ENCODE data around the gene CUEDC2. TPM values are rescaled to one million over a fixed set of nuclear protein-coding genes. Genes with fewer than 3 reads are reported as not detected.

Gene CUEDC2
- total and polyA plus RNA-seq, 2 donors (not counting 1 experiment from before 2014, with no cell fraction given) = 60.8 to 62.3 TPM

- H3K9ac ChIP-seq (ENCODE audit: insufficient read depth, low read length) = no peak overlapping the region
Measured at GRCh38 chr10:102429468-102429867, 2.9 kb downstream of the CUEDC2 start.

GRCh38 chr10:102426803-102427287 lies 5.5 kb downstream of the CUEDC2 start:
- H3K9ac ChIP-seq (ENCODE audit: insufficient read depth, low read length) = no peak overlapping the region
- no peak overlapping the region for H3K4me3 ChIP-seq (replicated peaks in 1 of 4; ENCODE audit: control extremely low read depth in 1 of 4, insufficient read depth in 1 of 4, low read depth in 3 of 4, low read length in 4 of 4)
- H3K36me3 ChIP-seq (ENCODE audit: control insufficient read depth, insufficient read depth, low read length) = peaks cover 11% of the 10 kb centered on the region
- no peak overlapping the region for H3K4me2 ChIP-seq (ENCODE audit: extremely low read depth, insufficient read depth, low read length)
- H3K27me3 ChIP-seq (ENCODE audit: control insufficient read depth, insufficient read depth, low read length) = no peaks in the 10 kb centered on the region
- no peak overlapping the region for H2AFZ ChIP-seq (ENCODE audit: low read length)
- H3K79me2 ChIP-seq (ENCODE audit: control insufficient read depth, insufficient read depth, low read length) = peaks cover 6% of the 10 kb centered on the region
- no peak overlapping the region for H3K27ac ChIP-seq (ENCODE audit: insufficient read depth, low read length)
- peak in 1 of 2 donors; percentile 62 for DNase-seq (ENCODE audit: low read depth in 2 of 2)
- H3K4me1 ChIP-seq (ENCODE audit: control insufficient read depth, extremely low read depth, insufficient read depth, low read length) = peaks cover 17% of the 10 kb centered on the region
- TF ChIP-seq, protein P1, sequence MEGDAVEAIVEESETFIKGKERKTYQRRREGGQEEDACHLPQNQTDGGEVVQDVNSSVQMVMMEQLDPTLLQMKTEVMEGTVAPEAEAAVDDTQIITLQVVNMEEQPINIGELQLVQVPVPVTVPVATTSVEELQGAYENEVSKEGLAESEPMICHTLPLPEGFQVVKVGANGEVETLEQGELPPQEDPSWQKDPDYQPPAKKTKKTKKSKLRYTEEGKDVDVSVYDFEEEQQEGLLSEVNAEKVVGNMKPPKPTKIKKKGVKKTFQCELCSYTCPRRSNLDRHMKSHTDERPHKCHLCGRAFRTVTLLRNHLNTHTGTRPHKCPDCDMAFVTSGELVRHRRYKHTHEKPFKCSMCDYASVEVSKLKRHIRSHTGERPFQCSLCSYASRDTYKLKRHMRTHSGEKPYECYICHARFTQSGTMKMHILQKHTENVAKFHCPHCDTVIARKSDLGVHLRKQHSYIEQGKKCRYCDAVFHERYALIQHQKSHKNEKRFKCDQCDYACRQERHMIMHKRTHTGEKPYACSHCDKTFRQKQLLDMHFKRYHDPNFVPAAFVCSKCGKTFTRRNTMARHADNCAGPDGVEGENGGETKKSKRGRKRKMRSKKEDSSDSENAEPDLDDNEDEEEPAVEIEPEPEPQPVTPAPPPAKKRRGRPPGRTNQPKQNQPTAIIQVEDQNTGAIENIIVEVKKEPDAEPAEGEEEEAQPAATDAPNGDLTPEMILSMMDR (conservative IDR thresholded peaks at IDR 0.05 in 1 of 2, IDR thresholded peaks at IDR 0.05 in 1 of 2; ENCODE audit: low read depth in 1 of 2, low read length in 2 of 2) = no peak
- TF ChIP-seq EZH2 (IDR thresholded peaks at IDR 0.05; ENCODE audit: low read length, missing control alignments) = no peak
- peaks cover 2% of the 10 kb centered on the region for H4K20me1 ChIP-seq (ENCODE audit: control insufficient read depth, extremely low read depth, insufficient read depth, low read length)
- H3K9me3 ChIP-seq (ENCODE audit: control insufficient read depth, insufficient read depth, low read depth, low read length) = no peaks in the 10 kb centered on the region

More at GRCh38 chr10:102429468-102429867, 2.9 kb downstream of the CUEDC2 start:
- no peak overlapping the region for H2AFZ ChIP-seq (ENCODE audit: low read length)
- no peak overlapping the region for H3K4me2 ChIP-seq (ENCODE audit: extremely low read depth, insufficient read depth, low read length)
- peaks cover 7% of the 10 kb centered on the region for H3K79me2 ChIP-seq (ENCODE audit: control insufficient read depth, insufficient read depth, low read length)
- H3K36me3 ChIP-seq (ENCODE audit: control insufficient read depth, insufficient read depth, low read length) = peaks cover 3% of the 10 kb centered on the region
- H3K27ac ChIP-seq (ENCODE audit: insufficient read depth, low read length) = no peak overlapping the region
- peaks cover 7% of the 10 kb centered on the region for H3K4me1 ChIP-seq (ENCODE audit: control insufficient read depth, extremely low read depth, insufficient read depth, low read length)
- DNase-seq (ENCODE audit: low read depth in 2 of 2) = no peak
- peaks cover 2% of the 10 kb centered on the region for H4K20me1 ChIP-seq (ENCODE audit: control insufficient read depth, extremely low read depth, insufficient read depth, low read length)
- TF ChIP-seq EZH2 (IDR thresholded peaks at IDR 0.05; ENCODE audit: low read length, missing control alignments) = no peak
- TF ChIP-seq, protein P1 (conservative IDR thresholded peaks at IDR 0.05 in 1 of 2, IDR thresholded peaks at IDR 0.05 in 1 of 2; ENCODE audit: low read depth in 1 of 2, low read length in 2 of 2) = no peak
- H3K27me3 ChIP-seq (ENCODE audit: control insufficient read depth, insufficient read depth, low read length) = no peaks in the 10 kb centered on the region
- no peak overlapping the region for H3K4me3 ChIP-seq (replicated peaks in 1 of 4; ENCODE audit: control extremely low read depth in 1 of 4, insufficient read depth in 1 of 4, low read depth in 3 of 4, low read length in 4 of 4)
- H3K9me3 ChIP-seq (ENCODE audit: control insufficient read depth, insufficient read depth, low read depth, low read length) = no peaks in the 10 kb centered on the region

DNA sequence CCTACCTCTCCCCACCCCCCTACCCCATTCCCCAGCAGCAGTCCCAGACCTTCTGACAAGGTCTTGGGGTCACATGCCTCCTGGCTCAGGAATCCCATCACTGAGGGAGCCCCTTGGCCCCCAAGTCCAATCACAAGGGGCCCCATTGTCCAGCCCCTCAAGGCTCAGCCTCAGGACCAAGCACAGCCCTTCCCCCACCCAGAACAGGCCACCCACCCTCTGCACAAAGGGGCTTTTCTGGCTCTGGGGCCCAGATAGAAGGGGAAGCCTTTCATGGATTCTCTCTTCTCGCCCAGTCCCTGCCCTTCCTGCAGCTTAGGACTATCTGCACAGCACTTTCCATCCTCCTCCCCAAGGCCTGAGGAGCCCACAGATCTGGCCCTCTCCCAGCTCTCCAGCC lies 6.9 kb downstream of the CUEDC2 start:
- Histone ChIP-seq H3K27me3 (ENCODE audit: control insufficient read depth, insufficient read depth, low read length) (no peaks in the 10 kb centered on the region), H2AFZ (ENCODE audit: low read length) (no peak overlapping the region), H3K79me2 (ENCODE audit: control insufficient read depth, insufficient read depth, low read length) (peaks cover 3% of the 10 kb centered on the region), H3K4me1 (ENCODE audit: control insufficient read depth, extremely low read depth, insufficient read depth, low read length) (peaks cover 14% of the 10 kb centered on the region), H3K27ac (ENCODE audit: insufficient read depth, low read length) (no peak overlapping the region), H3K4me3 (replicated peaks in 1 of 4; ENCODE audit: control extremely low read depth in 1 of 4, insufficient read depth in 1 of 4, low read depth in 3 of 4, low read length in 4 of 4) (no peak overlapping the region), H3K4me2 (ENCODE audit: extremely low read depth, insufficient read depth, low read length) (no peak overlapping the region), H4K20me1 (ENCODE audit: control insufficient read depth, extremely low read depth, insufficient read depth, low read length) (peaks cover 2% of the 10 kb centered on the region), H3K9me3 (ENCODE audit: control insufficient read depth, insufficient read depth, low read depth, low read length) (no peaks in the 10 kb centered on the region), H3K36me3 (ENCODE audit: control insufficient read depth, insufficient read depth, low read length) (peaks cover 11% of the 10 kb centered on the region), H3K9ac (ENCODE audit: insufficient read depth, low read length) (no peak overlapping the region)
- TF ChIP-seq EZH2 (IDR thresholded peaks at IDR 0.05; ENCODE audit: low read length, missing control alignments) = no peak
- TF ChIP-seq, protein P1 (conservative IDR thresholded peaks at IDR 0.05 in 1 of 2, IDR thresholded peaks at IDR 0.05 in 1 of 2; ENCODE audit: low read depth in 1 of 2, low read length in 2 of 2) = no peak
- no peak for DNase-seq (ENCODE audit: low read depth in 2 of 2)

All from fibroblast of lung (primary cell).